ENCODE results near the gene BMP7. TPM values are rescaled to one million over a fixed set of nuclear protein-coding genes. Genes with fewer than 3 reads are reported as not detected.

The BMP7 gene
- total and polyA plus RNA-seq, 2 of the 8 experiments (the other 6 are each of a cell fraction or from before 2014, with no cell fraction given), result 9.2 to 14.7 TPM

DNA sequence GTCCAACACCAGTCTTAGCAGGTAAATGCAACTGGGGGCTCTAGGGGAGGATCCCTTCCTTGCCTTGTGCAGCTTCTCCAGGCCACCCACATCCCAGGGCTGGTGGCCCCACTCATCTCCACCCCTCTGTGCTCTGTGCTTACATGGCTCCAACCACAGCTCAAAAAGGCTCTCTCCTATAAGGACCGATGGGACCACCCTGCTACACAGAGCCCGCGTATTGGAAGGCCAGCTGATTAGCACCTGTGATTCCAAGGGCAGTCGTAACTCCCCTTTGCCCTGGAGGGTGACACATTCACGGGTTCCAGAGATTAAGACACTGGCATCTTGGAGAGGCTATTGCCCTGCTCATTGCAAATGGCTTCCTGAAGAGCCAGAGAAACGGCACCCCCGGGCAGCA, 84.8 kb downstream of the BMP7 start:
- no peak overlapping the region for H2AK5ac ChIP-seq (ENCODE audit: low read depth, low read length)
- no peaks in the 10 kb centered on the region for H3K27me3 ChIP-seq (replicated peaks in 1 of 4; ENCODE audit: control insufficient read depth in 3 of 4, extremely low read depth in 1 of 4, insufficient read depth in 3 of 4, low read length in 3 of 4)
- H4K20me1 ChIP-seq (replicated peaks in 1 of 2; ENCODE audit: control insufficient read depth in 1 of 2, insufficient read depth in 2 of 2, low read length in 2 of 2), result no peaks in the 10 kb centered on the region
- H2BK120ac ChIP-seq (replicated peaks; ENCODE audit: low read depth, low read length), result no peak overlapping the region
- H2BK15ac ChIP-seq (ENCODE audit: low read length), result no peak overlapping the region
- peaks cover 0 to 16% (median 1%) of the 10 kb centered on the region in 4 experiments; a peak in 5 of 7 replicates for H3K4me1 ChIP-seq (replicated peaks in 1 of 4; ENCODE audit: control insufficient read depth in 3 of 4, insufficient read depth in 4 of 4, low read length in 3 of 4)
- H2AFZ ChIP-seq (ENCODE audit: low read length), result no peak overlapping the region
- no peak overlapping the region for H2BK20ac ChIP-seq (ENCODE audit: low read length)
- H2BK12ac ChIP-seq (ENCODE audit: low read depth, low read length), result no peak overlapping the region
- 0 out of 4 replicates have a peak, but pooled peaks cover 0 to 3% of the 10 kb centered on the region in 2 experiments for H3K9me3 ChIP-seq (ENCODE audit: insufficient read depth in 2 of 2, low read depth in 1 of 2, low read length in 1 of 2)
- no peak overlapping the region for H3K23ac ChIP-seq (ENCODE audit: insufficient read length)
- DNase-seq (ENCODE audit: low read depth in 1 of 2, low spot score in 2 of 2) (no peak), FAIRE-seq (no peak)
- H3K36me3 ChIP-seq (ENCODE audit: control insufficient read depth in 2 of 4, insufficient read depth in 4 of 4, low read length in 3 of 4), result no peaks in the 10 kb centered on the region
- H3K79me1 ChIP-seq (ENCODE audit: low read depth, low read length), result no peaks in the 10 kb centered on the region
- no peak overlapping the region for H3K4me2 ChIP-seq (ENCODE audit: insufficient read depth in 1 of 2, low read depth in 2 of 2, low read length in 2 of 2)
- H4K8ac ChIP-seq (ENCODE audit: extremely low read depth, insufficient read depth, low read length), result no peak overlapping the region
- H3K27ac ChIP-seq (ENCODE audit: low read depth, low read length), result no peak overlapping the region
- no peaks in the 10 kb centered on the region for H3K23me2 ChIP-seq (ENCODE audit: low read depth, low read length)
- WGBS, 2 experiments (ENCODE audit: extremely low coverage in 1 of 2, insufficient coverage in 1 of 2, insufficient read length in 1 of 2, insufficient replicate concordance in 2 of 2, low coverage in 1 of 2, low lambda C conversion rate in 2 of 2, missing lambda C conversion rate in 1 of 2), result 80% methylated on average over 7 of the region's 7 CpGs; no CpG with 5 or more reads in 1 of the 2 experiments
- no peak overlapping the region for H3K14ac ChIP-seq (ENCODE audit: insufficient read length)
- H4K5ac ChIP-seq (ENCODE audit: insufficient read length, low read depth, low read length), result no peak overlapping the region
- no peak overlapping the region for H4K91ac ChIP-seq (replicated peaks; ENCODE audit: insufficient read length, low read length)
- POLR2A ChIA-PET (ENCODE audit: partially characterized antibody), result interaction anchor here (1.0 to 1.2 kb wide), 2 partner anchors 80 to 109 kb away, joined by 3 read pairs; no protein-coding TSS in a partner anchor
- H3K79me2 ChIP-seq (ENCODE audit: control insufficient read depth in 1 of 2, insufficient read depth in 2 of 2, low read length in 2 of 2), result no peaks in the 10 kb centered on the region
- H3K56ac ChIP-seq (replicated peaks; ENCODE audit: insufficient read length, low read depth, low read length), result no peak overlapping the region
- H3K18ac ChIP-seq (ENCODE audit: extremely low read depth, low read length), result no peak overlapping the region; the same call in 1 of the 2 replicates
- H3K9ac ChIP-seq (replicated peaks in 1 of 4; ENCODE audit: extremely low read depth in 1 of 4, low read depth in 3 of 4, low read length in 3 of 4), result no peak overlapping the region
- no peak overlapping the region for H3K4ac ChIP-seq (replicated peaks; ENCODE audit: insufficient read length, low read depth, low read length)
- CTCF ChIA-PET (ENCODE audit: partially characterized antibody), result interaction anchor here (0.9 to 5.6 kb wide), 18 partner anchors 8 to 372 kb away, joined by 3 to 35 read pairs (median 3); partner anchors contain the start of gene SPO11
- no peak overlapping the region for H2BK5ac ChIP-seq (ENCODE audit: low read depth, low read length)
- no peak overlapping the region for H3K4me3 ChIP-seq (ENCODE audit: extremely low read depth in 1 of 4, insufficient read depth in 2 of 4, low read depth in 3 of 4, low read length in 4 of 4)
- TF ChIP-seq MAFK (IDR thresholded peaks at IDR 0.05; ENCODE audit: low read depth, low read length) (no peak), KDM1A (IDR thresholded peaks at IDR 0.05; ENCODE audit: borderline replicate concordance, low read length) (no peak), TAF1 (IDR thresholded peaks at IDR 0.05; ENCODE audit: low read depth, low read length) (no peak), GTF2F1 (IDR thresholded peaks at IDR 0.05; ENCODE audit: borderline replicate concordance, low read depth, low read length) (no peak), HDAC2 (IDR thresholded peaks at IDR 0.05; ENCODE audit: borderline replicate concordance in 1 of 2, low read depth in 2 of 2, low read length in 2 of 2) (no peak), USF2 (IDR thresholded peaks at IDR 0.05; ENCODE audit: low read length) (no peak), EP300 (IDR thresholded peaks at IDR 0.05; ENCODE audit: borderline replicate concordance in 1 of 2, low read depth in 2 of 2, low read length in 2 of 2) (no peak), TBP (IDR thresholded peaks at IDR 0.05; ENCODE audit: low read depth, low read length) (no peak), CEBPB (IDR thresholded peaks at IDR 0.05; ENCODE audit: low read depth, low read length) (no peak), SP1 (IDR thresholded peaks at IDR 0.05; ENCODE audit: low read depth, low read length) (no peak), POLR2A (IDR thresholded peaks at IDR 0.05; ENCODE audit: control extremely low read depth in 1 of 2, low read depth in 2 of 2, low read length in 2 of 2) (no peak), POLR2AphosphoS5 (IDR thresholded peaks at IDR 0.05; ENCODE audit: low read depth, low read length) (no peak)

Measured in H1 (cell line).